Measurements from ENCODE around the gene DAZAP2.
A peak's percentile ranks its signal among the peaks of the same experiment; 100 is the strongest.

DNA sequence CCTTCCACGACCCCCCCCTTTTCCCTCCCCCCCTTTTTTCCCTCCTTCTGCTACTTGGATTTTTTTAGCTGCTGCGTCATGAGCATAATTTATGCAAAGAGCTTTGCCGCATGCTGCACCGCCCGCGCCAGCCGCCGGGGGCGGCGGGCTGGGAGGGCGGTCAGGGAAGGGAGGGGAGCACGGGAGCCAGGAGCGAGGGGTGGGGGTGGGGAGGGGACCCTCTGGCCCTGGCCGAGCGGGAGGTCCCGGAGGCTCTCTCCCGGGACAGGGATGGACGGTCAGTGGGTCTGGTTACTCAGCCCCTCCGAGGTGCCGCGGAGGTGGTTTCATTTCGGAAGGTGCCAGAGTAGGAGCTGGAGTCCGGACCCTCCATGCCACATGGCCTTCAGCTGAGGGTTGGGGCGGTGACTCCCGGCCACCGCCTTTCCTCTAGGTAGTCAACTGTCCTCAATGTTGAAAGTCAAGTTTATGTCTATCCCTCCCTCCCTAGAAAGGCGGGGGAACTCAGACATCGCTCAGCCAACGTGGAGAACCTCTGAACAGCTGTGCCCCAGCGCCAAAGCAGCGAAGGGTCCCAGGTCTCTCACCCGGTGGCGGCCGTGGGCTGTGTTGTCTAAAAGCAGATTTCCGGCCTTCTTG is 20.5 kb upstream of the DAZAP2 start, which contains the start of gene POU6F1:
- TF ChIP-seq CTCF (conservative IDR thresholded peaks at IDR 0.05; ENCODE audit: low read length) (peak; percentile 60), EZH2phosphoT487 (IDR thresholded peaks at IDR 0.05; ENCODE audit: borderline replicate concordance) (no peak)
